Kidney (tissue), 14 donors: Measurements from ENCODE around the gene CUL3. TPM values are rescaled to one million over a fixed set of nuclear protein-coding genes. Genes with fewer than 3 reads are reported as not detected.
"Not testable (repeated sequence)": the region's sequence is repeated elsewhere in the genome, so short reads cannot be mapped to it uniquely, and the experiment has no call there.

Experiments used
- DNase-seq, 5 donors: peaks; one replicate each; pipeline ENCODE4 v3.0.0-alpha.2; 2013 to 2020
- FAIRE-seq: peaks from 2 replicates; lab custom pipeline; 2012; peaks lifted over from hg19 to GRCh38; lab: Jason Lieb, UNC
- H3K27ac ChIP-seq, 2 donors: one replicate each; pipeline ENCODE4 v1.7.0; 2013; ENCODE audit warnings: low read depth in 2 of 2, low read length in 2 of 2, inconsistent platforms in 1 of 2
- H3K27me3 ChIP-seq: one replicate; pipeline ENCODE4 v1.7.1; 2013; ENCODE audit warnings: low read length, inconsistent platforms; ENCODE audit not compliant: control insufficient read depth, insufficient read depth
- H3K36me3 ChIP-seq, 3 donors: one replicate each; pipeline versions ENCODE4 v1.7.0 to v1.7.1; 2013; ENCODE audit warnings: low read length in 3 of 3, control low read depth in 1 of 3, inconsistent platforms in 1 of 3; ENCODE audit not compliant: insufficient read depth in 3 of 3, control insufficient read depth in 2 of 3
- H3K4me1 ChIP-seq, 3 donors: one replicate each; pipeline versions ENCODE4 v1.7.0 to v1.7.1; 2013; ENCODE audit warnings: low read length in 3 of 3, inconsistent platforms in 1 of 3, low read depth in 1 of 3; ENCODE audit not compliant: control insufficient read depth in 2 of 3, insufficient read depth in 2 of 3
- H3K4me3 ChIP-seq, 3 donors: one replicate each; pipeline versions ENCODE4 v1.7.0 to v1.8.1; 2013; ENCODE audit warnings: low read length in 3 of 3, control low read depth in 1 of 3, inconsistent platforms in 1 of 3
- H3K9ac ChIP-seq, 3 donors: one replicate each; pipeline versions ENCODE4 v1.7.0 to v1.7.1; 2013; ENCODE audit warnings: low read length in 3 of 3, control low read depth in 1 of 3, inconsistent platforms in 1 of 3
- H3K9me3 ChIP-seq, 3 donors: one replicate each; pipeline versions ENCODE4 v1.7.0 to v1.7.1; 2013; ENCODE audit warnings: low read length in 3 of 3, control low read depth in 1 of 3, inconsistent platforms in 1 of 3; ENCODE audit not compliant: control insufficient read depth in 2 of 3, insufficient read depth in 1 of 3
- intact Hi-C: fragments of 100-400 bp; cut with DNase I; formaldehyde crosslinking; loops from one replicate; pipeline ENCODE4 v1.11.1; 2022
- polyA plus RNA-seq: library from polyadenylated mRNA; stranded (reverse); fragments of 350-450 nt; fragmentation: Illumina TruSeq; extraction: RNeasy Lipid Tissue Mini Kit (QIAGEN cat#74804); gene quantifications from one replicate; pipeline ENCODE4 v1.2.3, GENCODE V29; 2014; ENCODE audit warnings: low read depth, low replicate concordance; ENCODE audit not compliant: insufficient read depth
- total RNA-seq: library from RNA; stranded (reverse); fragmentation: NEBNext Ultra II Directional; extraction: Animal tissue kit (Norgen Biotek cat#: 25700); gene quantifications from one replicate; pipeline ENCODE4 v1.2.1, GENCODE V29; 2021
- TF ChIP-seq, protein P1 (sequence below): IDR thresholded peaks from 3 replicates; pipeline ENCODE4 v1.5.1; 2012; ENCODE audit warnings: mild to moderate bottlenecking, moderate library complexity, borderline replicate concordance; ENCODE audit not compliant: insufficient read depth; ENCODE audit errors: extremely low read depth
- donor health status: control.
- donor health status: control.
- donor health status: control.
- donor health status: control.
- donor health status: control.
- donor health status: DM: yes; HTN: yes; CAD: no.
- donor health status: Normal renal cell carcinoma (clear cell type).

CUL3 gene
- total and polyA plus RNA-seq, 2 donors from 2014 or later, result 78.5 to 81.2 TPM

DNA sequence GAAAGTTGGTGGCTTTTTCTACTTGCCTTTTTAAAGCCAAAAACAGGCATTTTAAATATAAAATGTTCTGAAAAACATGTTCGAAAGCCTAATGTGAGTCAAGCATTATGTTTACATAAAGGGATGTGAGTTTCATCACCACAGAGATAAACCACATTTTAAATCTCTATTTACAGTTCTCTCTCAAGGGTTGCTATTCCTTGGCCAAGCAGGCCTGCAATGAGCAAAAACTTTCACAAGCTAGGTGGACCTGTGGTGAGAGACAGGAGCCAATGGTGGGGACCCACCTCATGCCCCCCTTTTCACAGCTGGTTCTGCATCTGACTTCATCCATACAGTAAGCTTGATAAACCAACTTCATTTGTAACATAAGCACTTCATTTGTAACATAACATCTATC is 65.1 kb downstream of the CUL3 start:
- TF ChIP-seq, protein P1, sequence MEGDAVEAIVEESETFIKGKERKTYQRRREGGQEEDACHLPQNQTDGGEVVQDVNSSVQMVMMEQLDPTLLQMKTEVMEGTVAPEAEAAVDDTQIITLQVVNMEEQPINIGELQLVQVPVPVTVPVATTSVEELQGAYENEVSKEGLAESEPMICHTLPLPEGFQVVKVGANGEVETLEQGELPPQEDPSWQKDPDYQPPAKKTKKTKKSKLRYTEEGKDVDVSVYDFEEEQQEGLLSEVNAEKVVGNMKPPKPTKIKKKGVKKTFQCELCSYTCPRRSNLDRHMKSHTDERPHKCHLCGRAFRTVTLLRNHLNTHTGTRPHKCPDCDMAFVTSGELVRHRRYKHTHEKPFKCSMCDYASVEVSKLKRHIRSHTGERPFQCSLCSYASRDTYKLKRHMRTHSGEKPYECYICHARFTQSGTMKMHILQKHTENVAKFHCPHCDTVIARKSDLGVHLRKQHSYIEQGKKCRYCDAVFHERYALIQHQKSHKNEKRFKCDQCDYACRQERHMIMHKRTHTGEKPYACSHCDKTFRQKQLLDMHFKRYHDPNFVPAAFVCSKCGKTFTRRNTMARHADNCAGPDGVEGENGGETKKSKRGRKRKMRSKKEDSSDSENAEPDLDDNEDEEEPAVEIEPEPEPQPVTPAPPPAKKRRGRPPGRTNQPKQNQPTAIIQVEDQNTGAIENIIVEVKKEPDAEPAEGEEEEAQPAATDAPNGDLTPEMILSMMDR, result no peak
- Histone ChIP-seq H3K9me3 (no peaks in the 10 kb centered on the region), H3K9ac (no peak overlapping the region), H3K4me3 (no peak overlapping the region), H3K27me3 (no peaks in the 10 kb centered on the region), H3K36me3 (no peaks in the 10 kb centered on the region), H3K4me1 (peaks cover 0 to 15% (median 6%) of the 10 kb centered on the region in 3 donors), H3K27ac (no peak overlapping the region)
- FAIRE-seq (no peak), DNase-seq (no peak)
- intact Hi-C loops, result no loop called here

DNA sequence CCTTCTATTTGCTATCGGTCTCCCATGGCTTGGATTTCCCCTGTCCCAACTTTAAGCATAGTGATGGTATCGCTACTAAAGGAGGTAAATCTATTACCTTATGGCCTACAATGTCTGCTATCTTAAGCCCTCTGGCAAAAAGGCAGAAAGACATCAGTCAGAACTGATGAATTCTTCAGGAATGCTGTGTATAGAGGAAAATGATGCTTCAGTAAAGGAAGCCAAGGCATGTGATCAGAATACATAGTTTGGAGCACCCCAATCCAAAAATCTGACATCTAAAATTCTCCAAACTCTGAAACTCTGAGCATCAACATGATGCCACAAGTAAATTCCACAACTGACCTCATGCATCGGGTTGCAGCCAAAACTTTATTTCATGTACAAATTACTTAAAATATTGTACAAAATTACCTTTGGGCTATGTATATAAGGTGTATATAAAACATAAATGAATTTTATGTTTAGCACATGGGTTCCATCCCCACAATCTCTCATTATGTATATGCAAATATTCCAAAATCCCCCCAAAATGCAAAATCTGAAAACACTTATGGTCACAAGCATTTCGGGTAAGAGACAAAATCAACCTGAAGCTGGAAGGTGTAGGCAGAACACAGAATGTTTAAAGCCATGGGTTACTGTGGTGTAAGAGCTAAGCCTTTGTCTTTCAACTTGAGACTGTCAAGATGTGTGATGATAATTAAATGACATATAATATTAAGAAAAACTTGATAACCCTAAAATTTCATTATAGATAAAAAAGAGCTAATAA is 66.2 kb downstream of the CUL3 start:
- no peak for DNase-seq
- no peak overlapping the region for H3K9ac ChIP-seq
- no peaks in the 10 kb centered on the region for H3K9me3 ChIP-seq
- H3K27ac ChIP-seq, result no peak overlapping the region
- H3K27me3 ChIP-seq, result no peaks in the 10 kb centered on the region
- no peak for FAIRE-seq
- TF ChIP-seq, protein P1, result no peak
- H3K4me1 ChIP-seq, result peaks cover 0 to 6% (median 4%) of the 10 kb centered on the region in 3 donors
- no peaks in the 10 kb centered on the region for H3K36me3 ChIP-seq
- H3K4me3 ChIP-seq, result no peak overlapping the region
- intact Hi-C loops, result no loop called here

DNA sequence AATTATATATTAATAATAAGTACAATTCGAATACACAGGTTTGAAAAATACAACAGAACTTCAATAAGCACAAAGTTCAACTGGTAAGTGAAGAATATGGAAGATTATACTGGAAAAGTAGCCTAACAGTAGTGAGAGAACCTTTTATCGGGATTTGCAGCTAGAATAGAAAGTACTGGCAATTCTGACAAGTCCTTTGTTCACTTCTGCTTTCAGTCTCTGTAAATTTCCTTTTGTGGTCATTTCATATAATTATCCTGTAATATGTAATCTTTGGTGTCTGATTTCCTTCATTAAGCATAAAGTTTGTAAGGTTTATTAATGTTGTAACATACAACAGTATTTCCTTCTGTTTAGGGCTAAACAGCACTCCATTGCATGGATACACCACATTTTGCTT is 67.2 kb downstream of the CUL3 start:
- H3K9ac ChIP-seq, result no peak overlapping the region
- no peaks in the 10 kb centered on the region for H3K9me3 ChIP-seq
- no peak overlapping the region for H3K27ac ChIP-seq
- H3K36me3 ChIP-seq, result no peaks in the 10 kb centered on the region
- no peaks in the 10 kb centered on the region for H3K27me3 ChIP-seq
- TF ChIP-seq, protein P1, result no peak
- intact Hi-C loops, result no loop called here
- no peak for FAIRE-seq
- H3K4me1 ChIP-seq, result peaks cover 0 to 6% (median 0%) of the 10 kb centered on the region in 3 donors
- DNase-seq, result no peak
- H3K4me3 ChIP-seq, result no peak overlapping the region

DNA sequence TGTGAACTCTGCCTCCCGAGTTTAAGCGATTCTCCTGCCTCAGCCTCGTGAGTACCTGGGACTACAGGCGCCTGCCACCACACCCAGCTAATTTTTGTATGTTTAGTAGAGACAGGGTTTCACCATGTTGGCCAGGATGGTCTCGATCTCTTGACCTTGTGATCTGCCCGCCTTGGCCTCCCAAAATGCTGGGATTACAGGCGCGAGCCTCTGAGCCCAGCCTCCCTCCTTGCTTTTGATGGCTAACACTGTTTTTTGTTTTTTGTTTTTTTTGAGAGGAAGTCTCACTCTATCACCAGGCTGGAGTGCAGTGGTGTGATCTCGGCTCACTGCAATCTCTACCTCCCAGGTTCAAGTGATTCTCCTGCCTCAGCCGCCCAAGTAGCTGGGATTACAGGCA is 68.8 kb downstream of the CUL3 start:
- H3K27ac ChIP-seq, H3K27me3 ChIP-seq, H3K4me1 ChIP-seq, H3K4me3 ChIP-seq, H3K9me3 ChIP-seq, DNase-seq, intact Hi-C loops, H3K9ac ChIP-seq, FAIRE-seq, H3K36me3 ChIP-seq: not testable (repeated sequence)
